ENCODE data around the gene KIF13A.

DNA sequence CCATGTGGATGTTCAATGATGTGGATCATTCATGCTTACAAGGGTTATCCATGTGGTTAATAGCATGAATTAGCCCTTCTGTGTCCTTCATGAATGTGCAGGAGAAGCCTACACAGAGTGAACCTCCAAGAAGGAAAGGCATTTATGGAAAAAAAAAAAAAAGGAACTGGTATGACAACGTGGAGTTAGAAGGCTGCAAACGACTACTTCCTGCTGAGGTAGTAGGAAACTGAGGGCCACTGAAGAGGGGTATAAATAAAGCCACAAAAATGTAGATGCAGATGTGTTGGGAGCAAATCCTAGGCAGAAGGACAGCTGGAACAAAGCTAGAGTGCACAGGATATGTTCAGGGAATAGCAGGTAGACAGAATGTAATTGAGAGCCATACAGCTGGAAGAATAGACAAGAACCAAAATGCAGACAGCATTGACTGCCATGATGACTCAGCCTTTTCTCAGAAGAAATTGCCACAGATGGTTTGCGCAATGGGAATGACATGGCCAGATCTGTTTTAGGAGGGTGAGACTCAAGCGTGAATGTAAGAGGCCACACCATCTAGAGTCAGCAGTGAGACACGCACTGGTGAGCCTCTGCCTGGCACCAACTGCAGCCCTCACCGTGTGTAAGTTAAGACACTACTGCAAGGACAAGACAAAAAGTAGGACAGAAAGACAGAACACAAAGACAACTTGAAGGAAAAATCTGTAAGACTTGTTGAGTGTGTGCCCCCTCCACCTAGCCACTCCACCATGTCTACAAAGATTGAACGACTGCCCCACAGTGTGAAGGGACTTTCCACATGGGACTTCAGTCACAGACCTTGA is 79.8 kb downstream of the KIF13A start:
- TF ChIP-seq GABPA (IDR thresholded peaks at IDR 0.05; ENCODE audit: low read depth) (no peak), ELK1 (IDR thresholded peaks at IDR 0.05; ENCODE audit: low read depth, low read length) (no peak), POU2F2 (IDR thresholded peaks at IDR 0.05; ENCODE audit: borderline replicate concordance, low read depth, low read length) (no peak), POLR2A (IDR thresholded peaks at IDR 0.05; ENCODE audit: low read depth, low read length) (no peak), EP300 (IDR thresholded peaks at IDR 0.05; ENCODE audit: borderline replicate concordance in 1 of 2, control insufficient read depth in 1 of 2, low read depth in 2 of 2, low read length in 2 of 2) (no peak), NRF1 (conservative IDR thresholded peaks at IDR 0.05; ENCODE audit: low read depth, low read length) (no peak)

Measured in GM12878 (cell line).